Mucosa of descending colon (tissue), 3 donors: ENCODE measurements around the gene MCM3AP. TPM values are rescaled to one million over a fixed set of nuclear protein-coding genes. Genes with fewer than 3 reads are reported as not detected.

Experiments
- ATAC-seq: fragments of 200-7000 bp; cut with Tn5 transposase; one replicate; pipeline ENCODE4 v1.9.1; 2020; ENCODE audit warnings: mild to moderate bottlenecking, moderate library complexity
- DNase-seq, 3 donors: peaks; one replicate each; pipeline ENCODE4 v3.0.0-alpha.2; 2020
- H3K36me3 ChIP-seq: fragments of 200-600 bp; one replicate; pipeline ENCODE4 v1.8.0; 2021; ENCODE audit warnings: low read depth, mild to moderate bottlenecking
- H3K4me1 ChIP-seq: fragments of 200-600 bp; one replicate; pipeline ENCODE4 v1.8.0; 2021; ENCODE audit warnings: low read depth, mild to moderate bottlenecking
- H3K4me3 ChIP-seq: fragments of 200-600 bp; one replicate; pipeline ENCODE4 v1.8.0; 2021; ENCODE audit warnings: mild to moderate bottlenecking
- H3K9me3 ChIP-seq: fragments of 200-600 bp; one replicate; pipeline ENCODE4 v1.8.0; 2021; ENCODE audit warnings: mild to moderate bottlenecking
- intact Hi-C, 2 donors: fragments of 100-400 bp; cut with DNase I in 1 of 2; cut with micrococcal nuclease in 1 of 2; formaldehyde crosslinking; loops; one replicate each; pipeline versions ENCODE4 v1.11.0 to v1.11.1; 2022; cut with DNase I, micrococcal nuclease
- total RNA-seq, 3 donors: library from RNA; stranded (reverse); fragmentation: NEBNext Ultra II Directional in 2 of 3; extraction: Animal tissue kit (Norgen Biotek cat#: 25700) in 2 of 3; gene quantifications; one replicate each; pipeline versions ENCODE4 v1.2.1 to v1.2.4, GENCODE V29; 2021 to 2023
- TF ChIP-seq, protein P1 (sequence below): fragments of 200-600 bp; IDR thresholded peaks from one replicate; pipeline ENCODE4 v1.8.0; 2022; ENCODE audit warnings: antibody characterized with exemption, mild to moderate bottlenecking
- donor health status: DM: no; HTN: no; CAD: no; lungs with moderate emphysema.
- donor health status: DM: no; HTN: no; CAD: no.
- donor health status: DM: no; HTN: yes; CAD: no.

MCM3AP gene
- total RNA-seq, 3 donors from 2014 or later, result 90.9 to 109 (median 98.1) TPM

DNA sequence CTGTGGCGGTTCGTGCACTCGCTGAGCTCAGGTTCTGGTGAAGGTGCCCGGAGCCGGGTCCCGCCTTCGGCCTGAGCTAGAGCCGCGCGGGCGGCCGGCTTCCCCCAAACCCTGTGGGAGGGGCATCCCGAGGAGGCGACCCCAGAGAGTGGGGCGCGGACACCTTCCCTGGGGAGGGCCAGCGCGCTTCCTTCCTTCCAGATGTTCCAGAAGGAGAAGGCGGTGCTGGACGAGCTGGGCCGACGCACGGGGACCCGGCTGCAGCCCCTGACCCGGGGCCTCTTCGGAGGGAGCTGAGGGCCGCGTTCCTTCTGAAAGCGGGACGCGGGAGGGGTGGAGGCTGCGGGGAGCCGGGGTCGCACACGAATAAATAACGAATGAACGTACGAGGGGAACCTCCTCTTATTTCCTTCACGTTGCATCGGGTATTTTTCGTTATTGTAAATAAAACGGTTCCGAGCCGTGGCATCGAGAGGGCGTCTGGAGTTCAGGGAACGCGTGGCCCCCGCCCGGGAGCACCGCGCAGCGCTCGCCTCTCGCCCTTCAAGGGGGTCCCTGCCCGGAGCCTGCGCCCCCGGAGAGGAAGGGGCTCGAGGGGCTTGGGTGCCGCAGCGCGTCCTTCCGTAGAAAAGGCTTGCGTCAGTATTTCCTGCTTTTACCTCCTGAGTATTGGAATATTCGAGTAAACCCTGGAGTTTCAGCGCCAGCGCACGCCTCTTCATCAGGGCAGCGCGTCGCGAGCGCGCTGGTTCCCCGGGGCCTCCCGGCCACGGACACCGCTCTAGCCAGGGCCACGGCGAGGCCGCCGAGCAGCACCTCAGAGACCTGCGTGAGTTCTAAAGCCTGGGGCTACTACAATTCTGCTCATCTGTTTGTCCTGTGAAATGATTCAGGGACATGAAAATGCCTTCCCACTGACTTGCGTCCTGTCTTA lies 12.2 kb upstream of the MCM3AP start:
- Histone ChIP-seq H3K36me3 (no peaks in the 10 kb centered on the region), H3K9me3 (no peaks in the 10 kb centered on the region), H3K4me3 (no peak overlapping the region), H3K4me1 (peaks cover 8% of the 10 kb centered on the region)
- intact Hi-C loops, result no loop called here
- DNase-seq (peak in 1 of 3 donors; percentile 48), ATAC-seq (peak; percentile 57)
- TF ChIP-seq, protein P1, sequence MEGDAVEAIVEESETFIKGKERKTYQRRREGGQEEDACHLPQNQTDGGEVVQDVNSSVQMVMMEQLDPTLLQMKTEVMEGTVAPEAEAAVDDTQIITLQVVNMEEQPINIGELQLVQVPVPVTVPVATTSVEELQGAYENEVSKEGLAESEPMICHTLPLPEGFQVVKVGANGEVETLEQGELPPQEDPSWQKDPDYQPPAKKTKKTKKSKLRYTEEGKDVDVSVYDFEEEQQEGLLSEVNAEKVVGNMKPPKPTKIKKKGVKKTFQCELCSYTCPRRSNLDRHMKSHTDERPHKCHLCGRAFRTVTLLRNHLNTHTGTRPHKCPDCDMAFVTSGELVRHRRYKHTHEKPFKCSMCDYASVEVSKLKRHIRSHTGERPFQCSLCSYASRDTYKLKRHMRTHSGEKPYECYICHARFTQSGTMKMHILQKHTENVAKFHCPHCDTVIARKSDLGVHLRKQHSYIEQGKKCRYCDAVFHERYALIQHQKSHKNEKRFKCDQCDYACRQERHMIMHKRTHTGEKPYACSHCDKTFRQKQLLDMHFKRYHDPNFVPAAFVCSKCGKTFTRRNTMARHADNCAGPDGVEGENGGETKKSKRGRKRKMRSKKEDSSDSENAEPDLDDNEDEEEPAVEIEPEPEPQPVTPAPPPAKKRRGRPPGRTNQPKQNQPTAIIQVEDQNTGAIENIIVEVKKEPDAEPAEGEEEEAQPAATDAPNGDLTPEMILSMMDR, result no peak

DNA sequence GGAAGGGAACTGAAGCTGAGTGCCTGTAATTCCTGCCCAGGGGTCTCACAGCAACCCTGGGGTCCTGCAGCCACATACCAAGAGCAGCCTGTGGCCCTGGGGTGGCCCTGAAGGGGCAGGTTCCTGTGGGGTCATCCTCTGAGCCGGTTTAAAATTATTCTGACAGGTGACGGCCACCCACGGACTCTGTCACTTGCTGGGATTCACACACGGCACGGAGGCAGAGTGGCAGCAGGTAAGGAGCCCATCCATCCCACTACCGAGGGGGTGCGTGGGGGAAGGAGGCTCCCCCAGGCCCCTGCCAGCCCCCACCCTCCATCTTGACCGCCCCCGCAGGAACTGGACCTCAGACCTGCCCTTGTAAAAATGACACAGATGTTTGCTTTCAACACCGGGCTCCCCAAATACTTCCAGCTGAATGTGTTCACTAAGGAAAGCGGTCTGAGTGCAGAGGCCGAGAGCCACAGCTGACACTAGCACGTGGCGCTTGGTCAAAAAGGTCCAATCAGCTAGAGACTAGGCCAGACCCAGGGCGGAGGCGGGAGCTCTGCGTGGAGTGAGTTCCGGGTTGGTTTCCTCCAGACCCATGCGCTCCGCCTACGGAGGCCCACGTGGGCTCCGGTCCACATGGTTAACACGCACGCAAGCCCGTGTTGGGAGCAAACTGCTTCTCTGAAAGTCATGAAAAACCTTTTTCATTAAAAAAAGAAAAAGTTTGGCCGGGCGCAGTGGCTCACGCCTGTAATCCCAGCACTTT lies 10.8 kb upstream of the MCM3AP start:
- no peak overlapping the region for H3K4me3 ChIP-seq
- no peaks in the 10 kb centered on the region for H3K36me3 ChIP-seq
- TF ChIP-seq, protein P1, result no peak
- peaks cover 8% of the 10 kb centered on the region for H3K4me1 ChIP-seq
- intact Hi-C loops, result no loop called here
- peak; percentile 81 for ATAC-seq
- peak; percentile 75 to 86 (median 76) for DNase-seq
- H3K9me3 ChIP-seq, result no peaks in the 10 kb centered on the region

DNA sequence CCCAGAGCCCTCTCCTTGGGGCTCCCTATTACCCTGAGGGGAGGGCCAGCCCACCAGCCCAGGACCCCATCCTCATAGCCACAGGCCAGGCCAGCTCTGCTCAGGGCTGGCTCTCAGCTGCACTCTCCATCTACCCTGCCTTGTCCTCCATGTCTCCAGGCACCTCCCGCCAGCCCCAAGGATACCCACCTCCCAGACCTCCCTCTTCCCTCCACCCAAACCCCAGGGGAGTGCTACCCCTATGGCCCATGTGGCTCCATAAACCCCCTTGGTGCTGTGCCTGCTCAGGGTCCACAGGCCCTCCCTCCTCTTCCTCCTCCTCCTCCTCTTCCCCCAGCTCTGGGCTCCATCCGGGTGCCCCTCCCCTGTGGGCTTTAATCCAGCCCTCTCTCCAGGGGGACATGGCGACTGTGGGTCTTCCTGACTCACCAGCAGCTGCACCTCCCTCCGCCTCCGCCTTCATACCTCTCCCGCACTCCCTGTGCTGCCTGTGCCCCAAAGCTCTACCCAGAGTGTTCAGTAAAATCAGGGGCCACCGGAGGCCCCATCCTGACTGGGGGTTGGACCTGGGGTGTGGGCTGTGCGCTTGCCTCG lies 9.9 kb upstream of the MCM3AP start:
- intact Hi-C loops, result no loop called here
- Histone ChIP-seq H3K4me3 (no peak overlapping the region), H3K36me3 (no peaks in the 10 kb centered on the region), H3K9me3 (no peaks in the 10 kb centered on the region), H3K4me1 (peaks cover 8% of the 10 kb centered on the region)
- no peak for DNase-seq
- no peak for ATAC-seq
- TF ChIP-seq, protein P1, result no peak

DNA sequence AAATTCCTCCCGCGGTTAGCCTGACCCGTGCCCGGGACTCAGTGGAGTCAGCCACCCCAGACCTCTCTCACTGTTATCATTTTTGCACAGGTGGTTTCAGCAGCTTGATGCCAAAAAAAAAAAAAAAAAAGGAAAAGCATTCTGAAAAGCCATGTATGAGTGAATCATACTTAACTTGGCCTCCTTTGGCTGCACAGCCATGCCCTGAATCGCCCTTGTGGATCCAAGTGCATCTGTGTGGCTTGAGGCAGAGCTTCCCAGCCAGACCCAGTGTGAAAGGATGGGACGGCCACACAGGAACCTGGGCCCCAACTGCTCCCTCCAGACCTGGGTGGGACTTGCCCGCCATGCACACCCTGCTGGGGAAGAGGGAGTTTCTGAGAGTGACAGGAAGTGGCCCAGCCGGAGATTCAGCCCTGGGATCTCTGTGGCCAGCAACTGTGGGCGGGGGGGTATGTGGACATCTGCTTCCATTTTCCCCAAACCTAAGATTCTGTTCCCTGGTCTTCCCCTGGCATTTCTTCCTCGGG lies 9.3 kb upstream of the MCM3AP start:
- TF ChIP-seq, protein P1, result no peak
- ATAC-seq, result peak; percentile 3
- H3K4me1 ChIP-seq, result peaks cover 8% of the 10 kb centered on the region

DNA sequence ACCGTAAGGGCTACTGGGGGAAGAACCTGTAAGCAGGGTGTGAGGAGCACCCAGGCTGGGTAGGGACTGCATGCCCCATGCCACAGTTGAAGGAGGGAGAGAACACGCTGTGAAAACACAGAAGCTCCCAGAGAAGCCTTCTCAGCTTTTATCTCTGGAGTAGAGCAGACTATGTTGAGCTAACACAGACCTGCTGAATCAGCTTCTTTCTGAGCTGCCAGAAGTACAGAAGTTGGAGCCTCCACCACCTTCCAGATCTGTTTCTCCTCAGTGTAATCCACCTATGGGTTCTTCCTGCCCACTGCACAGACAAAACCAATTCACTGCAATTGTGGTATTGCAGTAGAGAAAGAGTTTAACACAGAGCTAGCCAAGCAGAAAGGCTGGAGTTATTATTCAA lies 6.2 kb upstream of the MCM3AP start:
- no peak for ATAC-seq
- TF ChIP-seq, protein P1, result no peak
- DNase-seq, result no peak

More for the DNA sequence above, 9.3 kb upstream of the MCM3AP start:
- Histone ChIP-seq H3K9me3 (no peaks in the 10 kb centered on the region), H3K36me3 (no peaks in the 10 kb centered on the region), H3K4me3 (no peak overlapping the region)
- intact Hi-C loops, result no loop called here
- no peak for DNase-seq

More for the DNA sequence above, 6.2 kb upstream of the MCM3AP start:
- H3K4me1 ChIP-seq, result peaks cover 12% of the 10 kb centered on the region
- H3K36me3 ChIP-seq, result no peaks in the 10 kb centered on the region
- H3K9me3 ChIP-seq, result no peaks in the 10 kb centered on the region
- H3K4me3 ChIP-seq, result no peak overlapping the region
- intact Hi-C loops, result no loop called here
